HepG2 (cell line): Measurements from ENCODE around the gene SPDL1. TPM values are rescaled to one million over a fixed set of nuclear protein-coding genes. Genes with fewer than 3 reads are reported as not detected.

Experiments
- AGO2 ChIP-seq: fragments of 200-400 bp; formaldehyde crosslinking; optimal IDR thresholded peaks from 2 replicates; pipeline ENCODE3; 2017; ENCODE audit warnings: mild to moderate bottlenecking, low read depth, low read length, moderate library complexity
- DNMT3B ChIP-seq: conservative IDR thresholded peaks from 2 replicates; pipeline ENCODE4 v1.6.1; 2016; ENCODE audit warnings: missing biosample characterization, control low read depth
- FOXP1 ChIP-seq, 2 experiments: fragments of 450-650 bp in 1 of 2; IDR thresholded peaks; 2 replicates each; pipeline ENCODE4 v1.6.1; 2017 to 2018; ENCODE audit warnings: antibody characterized with exemption in 1 of 2
- HOXA5 ChIP-seq: sonication (generic); formaldehyde crosslinking; IDR thresholded peaks from 2 replicates; pipeline ENCODE4 v1.4.0; 2020; ENCODE audit warnings: missing genetic modification reagents
- HOXA9 ChIP-seq: sonication (generic); formaldehyde crosslinking; IDR thresholded peaks from 2 replicates; pipeline ENCODE4 v1.8.1; 2022; ENCODE audit warnings: missing genetic modification reagents, mild to moderate bottlenecking, moderate library complexity, borderline replicate concordance
- IRF1 ChIP-seq: sonication (generic); formaldehyde crosslinking; IDR thresholded peaks from 2 replicates; pipeline ENCODE4 v1.4.0; 2020; ENCODE audit warnings: low read depth, mild to moderate bottlenecking, missing genetic modification reagents
- MLXIP ChIP-seq: sonication (generic); formaldehyde crosslinking; IDR thresholded peaks from 2 replicates; pipeline ENCODE4 v1.9.0; 2021; ENCODE audit warnings: missing genetic modification reagents, borderline replicate concordance
- NFE2L1 ChIP-seq: sonication (generic); formaldehyde crosslinking; IDR thresholded peaks from 2 replicates; pipeline ENCODE4 v1.4.0; 2020; ENCODE audit warnings: missing genetic modification reagents, mild to moderate bottlenecking, borderline replicate concordance
- NR2F6 ChIP-seq, 2 experiments: IDR thresholded peaks; 2 replicates each; pipeline ENCODE4 v1.6.1; 2016; ENCODE audit warnings: antibody characterized with exemption in 1 of 2, mild to moderate bottlenecking in 1 of 2
- PHB2 ChIP-seq: fragments of 450-650 bp; IDR thresholded peaks from 2 replicates; pipeline ENCODE4 v1.6.1; 2018; ENCODE audit not compliant: partially characterized antibody
- TFDP1 ChIP-seq: IDR thresholded peaks from 2 replicates; pipeline ENCODE4 v1.6.1; 2016; ENCODE audit warnings: missing compliant biosample characterization, missing genetic modification reagents, borderline replicate concordance
- TMF1 ChIP-seq: sonication (generic); formaldehyde crosslinking; IDR thresholded peaks from 2 replicates; pipeline ENCODE4 v1.8.1; 2022; ENCODE audit warnings: low read depth, missing genetic modification reagents
- WIZ ChIP-seq: sonication (generic); formaldehyde crosslinking; IDR thresholded peaks from 2 replicates; pipeline ENCODE4 v1.5.1; 2020; ENCODE audit warnings: mild to moderate bottlenecking, missing genetic modification reagents
- ZBTB2 ChIP-seq: sonication (generic); formaldehyde crosslinking; IDR thresholded peaks from 2 replicates; pipeline ENCODE4 v1.8.0; 2022; ENCODE audit warnings: low read depth, missing genetic modification reagents
- ZBTB20 ChIP-seq: sonication (generic); formaldehyde crosslinking; IDR thresholded peaks from 2 replicates; pipeline ENCODE4 v1.8.1; 2023; ENCODE audit warnings: missing genetic modification reagents, low read depth, mild to moderate bottlenecking, borderline replicate concordance
- ZNF260 ChIP-seq: sonication (generic); formaldehyde crosslinking; IDR thresholded peaks from 2 replicates; pipeline ENCODE4 v1.4.0; 2020; ENCODE audit warnings: missing genetic modification reagents, low read depth, mild to moderate bottlenecking, borderline replicate concordance
- ZNF263 ChIP-seq: sonication (generic); formaldehyde crosslinking; IDR thresholded peaks from 2 replicates; pipeline ENCODE4 v1.4.0; 2020; ENCODE audit warnings: missing genetic modification reagents
- ZNF44 ChIP-seq: sonication (generic); formaldehyde crosslinking; IDR thresholded peaks from 2 replicates; pipeline ENCODE4 v1.5.1; 2020; ENCODE audit warnings: mild to moderate bottlenecking, missing genetic modification reagents
- ZNF724P ChIP-seq: sonication (generic); formaldehyde crosslinking; IDR thresholded peaks from 2 replicates; pipeline ENCODE4 v1.8.0; 2022; ENCODE audit warnings: missing genetic modification reagents, borderline replicate concordance
- ZNF788 ChIP-seq: sonication (generic); formaldehyde crosslinking; IDR thresholded peaks from 2 replicates; pipeline ENCODE4 v1.5.0; 2020; ENCODE audit warnings: mild to moderate bottlenecking, missing genetic modification reagents, borderline replicate concordance
- polyA plus RNA-seq, 8 experiments: library from polyadenylated mRNA; depleted of rRNA in 3 of 8; stranded (reverse) in 7 of 8; unstranded in 1 of 8; fragments of >200 nt; fragmentation: Illumina TruSeq in 4 of 8; extraction: Trizol in 4 of 8; gene quantifications; 2 replicates each; pipeline versions ENCODE4 v1.2.1 to v1.2.3, GENCODE V29; 2011 to 2016; ENCODE audit warnings: low read depth in 4 of 8, missing spikeins in 1 of 8, mixed read lengths in 1 of 8; ENCODE audit not compliant: insufficient read depth in 1 of 8
- total RNA-seq, 5 experiments: library from RNA; depleted of rRNA; stranded (reverse); fragments of >200 nt; fragmentation: Illumina TruSeq; extraction: Trizol; gene quantifications; 2 replicates each; pipeline ENCODE4 v1.2.3, GENCODE V29; 2016; ENCODE audit warnings: low read depth in 1 of 5
- TF ChIP-seq, protein P1 (sequence below): sonication (generic); formaldehyde crosslinking; IDR thresholded peaks from 2 replicates; pipeline ENCODE4 v1.8.1; 2023; ENCODE audit warnings: mild to moderate bottlenecking, missing genetic modification reagents, borderline replicate concordance
- TF ChIP-seq, protein P2 (sequence below): sonication (generic); formaldehyde crosslinking; IDR thresholded peaks from 2 replicates; pipeline ENCODE4 v1.8.1; 2023; ENCODE audit warnings: mild to moderate bottlenecking, missing genetic modification reagents

Gene SPDL1
- total and polyA plus RNA-seq, 2 of the 13 experiments (the other 11 are each of a cell fraction or from before 2014, with no cell fraction given) = 10.9 to 36.6 TPM

DNA sequence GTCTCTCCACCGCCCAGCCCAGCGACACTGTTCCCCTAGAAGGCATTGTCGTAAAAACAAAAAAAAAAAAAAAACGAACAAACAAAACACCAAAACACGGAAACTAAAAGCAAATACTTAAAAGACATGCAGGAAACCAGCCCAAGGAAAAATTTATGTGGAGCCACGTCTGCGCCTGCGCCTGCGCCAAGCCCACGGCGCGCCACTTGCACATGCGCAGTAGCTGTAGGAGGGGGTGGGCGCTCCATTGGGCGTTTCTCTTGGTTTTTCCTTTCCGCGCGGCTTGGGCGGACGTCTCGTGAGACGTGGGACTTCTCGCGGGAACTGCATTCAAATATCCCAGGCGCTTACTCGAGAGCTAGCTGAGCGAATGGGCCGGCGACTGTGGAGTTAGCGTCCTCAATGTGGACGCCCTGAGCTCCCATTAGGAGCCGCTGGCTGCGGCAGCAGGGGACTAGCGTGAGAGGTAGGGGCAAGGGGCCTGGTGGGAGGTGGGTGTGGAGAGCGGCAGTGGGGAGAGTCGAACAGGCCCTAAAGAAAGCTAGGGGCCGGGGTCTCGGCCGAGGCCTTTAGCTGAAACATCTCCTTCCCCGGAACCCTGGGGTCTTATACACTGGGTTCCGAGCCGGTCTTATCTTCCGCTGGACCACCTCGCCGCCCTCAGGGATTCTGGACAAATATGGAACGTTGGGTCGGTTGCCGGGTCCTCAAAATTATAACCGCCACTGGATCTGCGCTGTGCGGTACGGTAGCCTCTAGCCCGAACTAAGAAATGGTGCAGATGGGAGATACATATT lies at the start of gene SPDL1 (continued):
- TF ChIP-seq, protein P1, sequence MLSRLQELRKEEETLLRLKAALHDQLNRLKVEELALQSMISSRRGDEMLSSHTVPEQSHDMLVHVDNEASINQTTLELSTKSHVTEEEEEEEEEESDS (CRISPR knock-in tag) = no peak
- TF ChIP-seq, protein P2, sequence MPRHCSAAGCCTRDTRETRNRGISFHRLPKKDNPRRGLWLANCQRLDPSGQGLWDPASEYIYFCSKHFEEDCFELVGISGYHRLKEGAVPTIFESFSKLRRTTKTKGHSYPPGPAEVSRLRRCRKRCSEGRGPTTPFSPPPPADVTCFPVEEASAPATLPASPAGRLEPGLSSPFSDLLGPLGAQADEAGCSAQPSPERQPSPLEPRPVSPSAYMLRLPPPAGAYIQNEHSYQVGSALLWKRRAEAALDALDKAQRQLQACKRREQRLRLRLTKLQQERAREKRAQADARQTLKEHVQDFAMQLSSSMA (CRISPR knock-in tag) = no peak
- TF ChIP-seq HOXA5 (CRISPR knock-in tag) (no peak), AGO2 (no peak), ZNF788 (CRISPR knock-in tag) (no peak), PHB2 (no peak), MLXIP (CRISPR knock-in tag) (no peak), NR2F6 (IDR thresholded peaks at IDR 0.05) (no peak), NR2F6 (CRISPR knock-in tag; IDR thresholded peaks at IDR 0.05) (no peak), WIZ (CRISPR knock-in tag) (no peak), NFE2L1 (CRISPR knock-in tag) (no peak), IRF1 (CRISPR knock-in tag) (no peak), ZNF263 (CRISPR knock-in tag) (no peak), DNMT3B (CRISPR knock-in tag) (no peak), FOXP1 (IDR thresholded peaks at IDR 0.05) (no peak), FOXP1 (CRISPR knock-in tag; IDR thresholded peaks at IDR 0.05) (no peak), TFDP1 (CRISPR knock-in tag) (peak; percentile 92), TMF1 (CRISPR knock-in tag) (0 out of 2 replicates have a peak, but pooled peaks have one; percentile 70), HOXA9 (no peak), ZBTB2 (CRISPR knock-in tag) (no peak), ZNF724P (no peak), ZNF260 (CRISPR knock-in tag) (no peak), ZNF44 (peak; percentile 94; the same call in 1 of the 2 replicates), ZBTB20 (CRISPR knock-in tag) (no peak)
